CD4-positive, alpha-beta T cell (primary cell): ENCODE data around the gene NR2F2. TPM values are rescaled to one million over a fixed set of nuclear protein-coding genes. Genes with fewer than 3 reads are reported as not detected.

Experiments
- ATAC-seq: fragments of 200-7000 bp; cut with Tn5 transposase; one replicate; pipeline ENCODE4 v1.10.0; 2022; ENCODE audit warnings: mild to moderate bottlenecking; ENCODE audit not compliant: poor library complexity
- CTCF ChIA-PET: fragments of 350-600 bp; sonication (Branson Sonifier 250); formaldehyde crosslinking; loops from one replicate; lab custom pipeline; 2021; ENCODE audit warnings: antibody characterized with exemption, inconsistent platforms; lab: Charles Lee
- POLR2A ChIA-PET: fragments of 350-600 bp; sonication (Branson Sonifier 250); formaldehyde crosslinking; loops from one replicate; lab custom pipeline; 2021; ENCODE audit warnings: antibody characterized with exemption, inconsistent platforms; lab: Charles Lee
- DNase-seq, 14 experiments: peaks; one replicate each; pipeline ENCODE4 v3.0.0-alpha.2; 2013 to 2020; ENCODE audit warnings: mixed read lengths in 2 of 14
- H3K27ac ChIP-seq, 2 donors: one replicate each; pipeline versions ENCODE4 v1.5.1 to v1.7.0; 2013; ENCODE audit warnings: low read length in 2 of 2, low read depth in 1 of 2, mild to moderate bottlenecking in 1 of 2
- H3K27me3 ChIP-seq, 2 experiments: 1 replicate in 1 of 2; 2 replicates in 1 of 2; pipeline versions ENCODE4 v1.6.1 to v1.7.0; 2013; ENCODE audit warnings: low read length in 2 of 2, control low read depth in 1 of 2, mild to moderate bottlenecking in 1 of 2, moderate library complexity in 1 of 2; ENCODE audit not compliant: insufficient read depth in 2 of 2, control insufficient read depth in 1 of 2
- H3K36me3 ChIP-seq: one replicate; pipeline ENCODE4 v1.6.1; 2013; ENCODE audit warnings: low read length, control low read depth; ENCODE audit not compliant: insufficient read depth
- H3K4me1 ChIP-seq: one replicate; pipeline ENCODE4 v1.6.1; 2013; ENCODE audit warnings: low read length, control low read depth; ENCODE audit not compliant: insufficient read depth
- H3K4me3 ChIP-seq: one replicate; pipeline ENCODE4 v1.5.1; 2013; ENCODE audit warnings: mild to moderate bottlenecking, low read length, moderate library complexity
- H3K9me3 ChIP-seq, 2 experiments: 1 replicate in 1 of 2; 2 replicates in 1 of 2; pipeline versions ENCODE4 v1.6.1 to v1.7.0; 2013; ENCODE audit warnings: low read length in 2 of 2, mild to moderate bottlenecking in 2 of 2, control low read depth in 1 of 2, moderate library complexity in 1 of 2; ENCODE audit not compliant: control insufficient read depth in 1 of 2, insufficient read depth in 1 of 2
- H3K27ac Mint-ChIP-seq: one replicate; pipeline ENCODE4 v1.8.0; 2020; ENCODE audit warnings: mixed read lengths
- H3K27me3 Mint-ChIP-seq: one replicate; pipeline ENCODE4 v1.8.0; 2021; ENCODE audit warnings: mixed read lengths
- H3K36me3 Mint-ChIP-seq: one replicate; pipeline ENCODE4 v1.8.0; 2021; ENCODE audit warnings: low read depth, mixed read lengths
- H3K4me1 Mint-ChIP-seq: one replicate; pipeline ENCODE4 v1.8.0; 2021; ENCODE audit warnings: low read depth, mixed read lengths
- H3K4me3 Mint-ChIP-seq: one replicate; pipeline ENCODE4 v1.8.0; 2020; ENCODE audit warnings: mild to moderate bottlenecking, mixed read lengths
- H3K9me3 Mint-ChIP-seq: one replicate; pipeline ENCODE4 v1.8.0; 2020; ENCODE audit warnings: mixed read lengths
- CTCF ChIP-seq: fragments of 200-600 bp; IDR thresholded peaks from one replicate; pipeline ENCODE4 v1.8.0; 2022; ENCODE audit warnings: antibody characterized with exemption, mild to moderate bottlenecking
- intact Hi-C, 2 experiments: fragments of 100-400 bp; cut with DNase I in 1 of 2; cut with micrococcal nuclease in 1 of 2; formaldehyde crosslinking; loops; one replicate each; pipeline versions ENCODE4 v1.15.1 to v1.9.0; 2023 to 2025; cut with DNase I, micrococcal nuclease
- total RNA-seq, 174 experiments: library from RNA in 2 of 174; stranded (reverse) in 2 of 174; gene quantifications; one replicate each; pipeline ENCODE4 v1.2.3 and lab custom pipeline; 2021 to 2026

Gene NR2F2
- total RNA-seq, 2 experiments from 2014 or later = not detected

DNA sequence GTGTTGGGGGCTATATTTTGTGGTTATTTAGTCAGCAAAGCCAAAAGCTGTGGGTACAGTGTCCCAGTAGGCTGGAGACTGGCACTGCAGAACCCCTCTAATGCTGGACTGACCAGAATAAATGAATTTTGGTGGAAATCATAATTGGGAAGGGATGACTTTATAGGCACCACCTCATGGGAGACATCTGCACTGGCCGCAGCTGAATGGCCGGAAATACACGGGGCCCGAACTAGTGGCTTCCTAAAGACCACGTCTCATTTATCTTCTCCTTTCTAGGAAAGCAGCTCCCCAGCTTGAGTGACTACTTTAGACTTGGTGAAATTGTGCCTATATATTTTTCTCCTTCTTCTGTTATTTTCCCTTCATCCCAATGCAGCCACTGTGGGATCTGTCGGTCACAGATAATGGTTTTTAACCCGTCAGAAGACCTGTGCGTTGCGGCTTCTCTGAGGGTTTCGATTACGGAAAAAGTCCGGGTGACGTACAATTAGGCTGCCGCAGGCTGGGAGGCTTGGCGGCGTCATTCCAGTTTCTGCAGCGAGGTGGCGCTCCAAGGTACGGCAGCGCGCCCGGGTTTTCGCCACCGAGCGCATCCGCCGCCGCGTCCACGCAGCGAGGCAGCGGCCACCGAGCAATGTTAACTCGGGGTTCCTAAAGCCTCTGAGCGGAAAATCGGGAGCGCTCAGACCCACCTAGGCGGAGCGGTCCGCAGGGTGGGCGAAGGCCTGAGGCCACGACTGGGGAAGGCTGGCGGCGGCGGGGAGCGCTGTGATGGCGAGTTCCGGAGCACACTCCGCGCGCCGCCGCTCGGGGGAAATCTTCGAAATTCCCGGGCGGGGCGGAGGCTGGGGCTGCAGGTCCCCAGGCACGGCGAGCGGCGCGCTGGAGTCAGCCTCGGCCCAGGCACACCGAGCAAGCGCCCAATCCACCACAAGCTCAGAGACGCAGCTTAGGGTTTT, 26.3 kb downstream of the NR2F2 start:
- DNase-seq = peak; percentile 19 to 79 (median 51)
- intact Hi-C loops = no loop called here
- Mint-ChIP-seq H3K36me3 (no peaks in the 10 kb centered on the region), H3K27ac (no peak overlapping the region), H3K27me3 (peaks cover 54% of the 10 kb centered on the region), H3K4me3 (peak overlapping the region; percentile 86), H3K9me3 (no peaks in the 10 kb centered on the region), H3K4me1 (peaks cover 23% of the 10 kb centered on the region)
- peak; percentile 75 for ATAC-seq
- Histone ChIP-seq H3K27ac (no peak overlapping the region), H3K9me3 (peaks cover 5 to 84% of the 10 kb centered on the region in 2 experiments), H3K27me3 (peaks cover 92 to 93% of the 10 kb centered on the region in 2 experiments), H3K4me3 (peak overlapping the region; percentile 48), H3K4me1 (peaks cover 37% of the 10 kb centered on the region), H3K36me3 (no peaks in the 10 kb centered on the region)
- ChIA-PET POLR2A (interaction anchor here (0.7 kb wide), 1 partner anchor 567 kb away, joined by 3 read pairs; no protein-coding TSS in a partner anchor), CTCF (no interaction called here)
- peak; percentile 73 for TF ChIP-seq CTCF

- peaks cover 5 to 77% of the 10 kb centered on the region in 2 experiments for H3K9me3 ChIP-seq
These were observed 27.7 kb downstream of the NR2F2 start for GRCh38 chr15:96358001-96358801.

More at GRCh38 chr15:96358001-96358801, 27.7 kb downstream of the NR2F2 start:
- H3K4me1 Mint-ChIP-seq = peaks cover 23% of the 10 kb centered on the region
- H3K27me3 ChIP-seq = peaks cover 92 to 93% of the 10 kb centered on the region in 2 experiments
- POLR2A ChIA-PET = no interaction called here
- no peak for DNase-seq
- peaks cover 37% of the 10 kb centered on the region for H3K4me1 ChIP-seq
- no peak for TF ChIP-seq CTCF
- peak overlapping the region; percentile 48 for H3K4me3 ChIP-seq
- no peak overlapping the region for H3K27ac ChIP-seq
- CTCF ChIA-PET = no interaction called here
- H3K27ac Mint-ChIP-seq = no peak overlapping the region
- H3K27me3 Mint-ChIP-seq = peaks cover 58% of the 10 kb centered on the region
- H3K36me3 ChIP-seq = no peaks in the 10 kb centered on the region
- ATAC-seq = no peak
- H3K4me3 Mint-ChIP-seq = peak overlapping the region; percentile 76
- intact Hi-C loops = no loop called here
- H3K9me3 Mint-ChIP-seq = peaks cover 3% of the 10 kb centered on the region
- H3K36me3 Mint-ChIP-seq = no peaks in the 10 kb centered on the region
